Measurements from ENCODE around the gene ANKS1B.

The ANKS1B gene

GRCh38 chr12:99436584-99436983 is 548.2 kb downstream of the ANKS1B start:
- no peak for FAIRE-seq

GRCh38 chr12:99435095-99435791 is 549.5 kb downstream of the ANKS1B start:
- no peak for FAIRE-seq

GRCh38 chr12:99433155-99433554 is 551.6 kb downstream of the ANKS1B start:
- FAIRE-seq: no peak

GRCh38 chr12:99431203-99431602 is 553.5 kb downstream of the ANKS1B start:
- no peak for FAIRE-seq

GRCh38 chr12:99427104-99427503 is 557.6 kb downstream of the ANKS1B start:
- no peak for FAIRE-seq

- FAIRE-seq: peak; percentile 74
These were observed 566.4 kb downstream of the ANKS1B start for GRCh38 chr12:99418379-99418778.

GRCh38 chr12:99413751-99414150 is 571.0 kb downstream of the ANKS1B start:
- FAIRE-seq: no peak

- no peak for FAIRE-seq
These were observed 591.0 kb downstream of the ANKS1B start for GRCh38 chr12:99393763-99394162.

- no peak for FAIRE-seq
These were observed 592.5 kb downstream of the ANKS1B start for GRCh38 chr12:99392091-99392850.

- no peak for FAIRE-seq
These were observed 594.0 kb downstream of the ANKS1B start for GRCh38 chr12:99390707-99391106.

- no peak for FAIRE-seq
These were observed 595.0 kb downstream of the ANKS1B start for GRCh38 chr12:99389751-99390150.

- FAIRE-seq: no peak
These were observed 596.0 kb downstream of the ANKS1B start for GRCh38 chr12:99388671-99389195.

- FAIRE-seq: no peak
These were observed 597.1 kb downstream of the ANKS1B start for GRCh38 chr12:99387661-99388060.

GRCh38 chr12:99386907-99387306 is 597.8 kb downstream of the ANKS1B start:
- no peak for FAIRE-seq

GRCh38 chr12:99383258-99383657 is 601.5 kb downstream of the ANKS1B start:
- FAIRE-seq: no peak

- FAIRE-seq: no peak
These were observed 602.7 kb downstream of the ANKS1B start for GRCh38 chr12:99381992-99382391.

- no peak for FAIRE-seq
These were observed 604.0 kb downstream of the ANKS1B start for GRCh38 chr12:99380701-99381100.

- FAIRE-seq: no peak
These were observed 610.7 kb downstream of the ANKS1B start for GRCh38 chr12:99374023-99374422.

GRCh38 chr12:99372257-99372920 is 612.3 kb downstream of the ANKS1B start:
- no peak for FAIRE-seq

- FAIRE-seq: peak; percentile 60
These were observed 614.2 kb downstream of the ANKS1B start for GRCh38 chr12:99370421-99371138.

GRCh38 chr12:99367181-99367580 is 617.6 kb downstream of the ANKS1B start:
- no peak for FAIRE-seq

- no peak for FAIRE-seq
These were observed 632.5 kb downstream of the ANKS1B start for GRCh38 chr12:99352269-99352668.

- FAIRE-seq: no peak
These were observed 640.8 kb downstream of the ANKS1B start for GRCh38 chr12:99343960-99344359.
